Natural killer cell (primary cell): ENCODE results near the gene COQ8B. TPM values are rescaled to one million over a fixed set of nuclear protein-coding genes. Genes with fewer than 3 reads are reported as not detected.

Experiments
- ATAC-seq, 3 donors: fragments of 150-1000 bp in 2 of 3; fragments of 200-7000 bp in 1 of 3; cut with Tn5 transposase; 1 replicate in 1 of 3; 2 replicates in 2 of 3; pipeline ENCODE4 v1.10.0; 2021; ENCODE audit warnings: mild to moderate bottlenecking in 2 of 3, moderate library complexity in 2 of 3
- DNase-seq, 2 donors: peaks; one replicate each; pipeline versions ENCODE4 v3.0.0 to v3.0.0-alpha.2; 2013 to 2021; ENCODE audit warnings: mixed read lengths in 1 of 2
- H3K27ac ChIP-seq: one replicate; pipeline ENCODE4 v1.5.1; 2013; ENCODE audit warnings: mild to moderate bottlenecking, low read length
- H3K27me3 ChIP-seq: one replicate; pipeline ENCODE4 v1.6.1; 2013; ENCODE audit warnings: low read length; ENCODE audit not compliant: control insufficient read depth, insufficient read depth
- H3K36me3 ChIP-seq: one replicate; pipeline ENCODE4 v1.6.1; 2013; ENCODE audit warnings: low read length; ENCODE audit not compliant: control insufficient read depth, insufficient read depth
- H3K4me1 ChIP-seq: one replicate; pipeline ENCODE4 v1.6.1; 2013; ENCODE audit warnings: low read length; ENCODE audit not compliant: control insufficient read depth, insufficient read depth
- H3K4me3 ChIP-seq: one replicate; pipeline ENCODE4 v1.5.1; 2013; ENCODE audit warnings: low read length
- H3K9me3 ChIP-seq: one replicate; pipeline ENCODE4 v1.6.1; 2013; ENCODE audit warnings: low read length; ENCODE audit not compliant: control insufficient read depth, insufficient read depth
- H3K27ac Mint-ChIP-seq, 2 donors: one replicate each; pipeline ENCODE4 v1.8.0; 2022; ENCODE audit warnings: mild to moderate bottlenecking in 2 of 2, mixed read lengths in 2 of 2, moderate library complexity in 1 of 2
- H3K27me3 Mint-ChIP-seq, 2 donors: one replicate each; pipeline ENCODE4 v1.8.0; 2022; ENCODE audit warnings: low read depth in 2 of 2, mixed read lengths in 2 of 2
- H3K36me3 Mint-ChIP-seq: one replicate; pipeline ENCODE4 v1.8.0; 2022; ENCODE audit warnings: mixed read lengths
- H3K4me1 Mint-ChIP-seq, 2 donors: one replicate each; pipeline ENCODE4 v1.8.0; 2022; ENCODE audit warnings: mixed read lengths in 2 of 2
- H3K4me3 Mint-ChIP-seq: one replicate; pipeline ENCODE4 v1.8.0; 2022; ENCODE audit warnings: mild to moderate bottlenecking, moderate library complexity, mixed read lengths
- H3K9me3 Mint-ChIP-seq, 2 donors: one replicate each; pipeline ENCODE4 v1.8.0; 2022; ENCODE audit warnings: mixed read lengths in 2 of 2
- CTCF ChIP-seq: fragments of 200-600 bp; IDR thresholded peaks from one replicate; pipeline ENCODE4 v1.8.0; 2022; ENCODE audit warnings: antibody characterized with exemption
- WGBS: methylation state at CpG from one replicate; pipeline ENCODE4 v1.1.7; 2013; ENCODE audit warnings: missing lambda C conversion rate; ENCODE audit not compliant: insufficient coverage; 5-methylcytosine and 5-hydroxymethylcytosine counted together
- intact Hi-C: fragments of 100-400 bp; cut with micrococcal nuclease; formaldehyde crosslinking; loops from one replicate; pipeline ENCODE4 v1.14.2; 2022
- total RNA-seq, 4 donors: library from RNA; stranded (reverse); fragments of 120-200 nt in 1 of 4; gene quantifications; one replicate each; pipeline versions ENCODE4 v1.2.3 to v1.2.4, GENCODE V29; 2013 to 2022

Gene COQ8B
- total RNA-seq, 3 donors from 2014 or later (not counting 1 experiment from before 2014, with no cell fraction given): 31.8 to 46.7 (median 39.6) TPM

DNA sequence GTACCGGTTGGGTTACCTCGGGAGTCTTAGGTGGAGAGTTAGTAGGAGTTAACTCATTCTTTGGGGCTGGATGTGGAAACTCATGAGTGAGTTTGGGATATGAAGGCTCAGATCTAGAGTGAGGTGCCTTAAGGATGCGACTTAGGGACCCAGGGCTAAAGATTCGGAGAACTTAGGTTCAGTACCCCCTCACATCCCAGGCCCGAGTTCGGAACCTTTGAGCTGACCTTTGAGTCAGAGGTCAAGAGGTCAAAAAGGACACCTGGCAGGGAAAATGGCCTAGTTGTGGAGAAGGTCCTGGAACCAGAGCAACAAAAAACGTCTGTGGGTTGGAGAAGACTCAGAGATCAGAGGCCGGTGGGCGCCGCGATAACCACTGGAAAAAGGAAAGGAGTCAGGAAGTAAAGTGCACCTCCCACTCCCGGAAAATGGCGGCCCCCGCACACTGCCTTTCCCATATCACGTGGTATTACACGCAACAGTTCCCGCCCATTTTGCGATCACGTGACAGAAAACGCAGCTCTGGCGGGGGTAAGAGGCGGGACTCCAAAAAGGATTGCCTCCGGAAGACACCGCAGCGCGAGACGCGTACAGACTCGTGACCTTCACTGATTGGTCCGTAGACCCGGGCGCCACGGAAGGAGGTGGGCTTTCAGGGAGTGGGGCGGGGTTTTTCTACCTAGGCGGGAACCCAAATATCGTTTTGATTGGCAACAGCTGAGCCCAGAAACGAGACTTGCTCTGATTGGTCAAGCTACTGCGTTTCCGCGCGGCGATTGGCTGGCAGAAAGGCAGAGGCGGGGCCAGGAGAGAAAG, 33.6 kb upstream of the COQ8B start, which contains the start of gene ACTMAP:
TSS of gene ACTMAP (minus strand) at position 420 of the 816 bp plus-strand sequence. CDS start 674 bp downstream, outside the sequence.
- peak within 1 kb of the TSS; percentile 92 to 95 for H3K27ac Mint-ChIP-seq
- peaks cover 52% of the 10 kb centered on the region for H3K4me1 ChIP-seq
- no peak for TF ChIP-seq CTCF
- DNase-seq (peak; percentile 100), ATAC-seq (peak; percentile 87 to 96 (median 88))
- peak within 1 kb of the TSS; percentile 92 for H3K27ac ChIP-seq
- no peaks in the 10 kb centered on the region for H3K9me3 ChIP-seq
- H3K27me3 ChIP-seq: no peaks in the 10 kb centered on the region
- H3K36me3 Mint-ChIP-seq: no peaks in the 10 kb centered on the region
- intact Hi-C loops: loop anchor here (1.0 to 2.0 kb wide), 5 partner anchors 28 to 87 kb away; partner anchors contain the start of genes NUMBL and RAB4B
- peaks cover 2% of the 10 kb centered on the region for H3K36me3 ChIP-seq
- peak within 1 kb of the TSS; percentile 73 for H3K4me3 ChIP-seq
- WGBS: under 1% methylated on average over 43 of the region's 43 CpGs
- peaks cover 43 to 53% of the 10 kb centered on the region in 2 donors for H3K4me1 Mint-ChIP-seq
- peak within 1 kb of the TSS; percentile 99 for H3K4me3 Mint-ChIP-seq
- H3K27me3 Mint-ChIP-seq: no peaks in the 10 kb centered on the region
- no peaks in the 10 kb centered on the region for H3K9me3 Mint-ChIP-seq

DNA sequence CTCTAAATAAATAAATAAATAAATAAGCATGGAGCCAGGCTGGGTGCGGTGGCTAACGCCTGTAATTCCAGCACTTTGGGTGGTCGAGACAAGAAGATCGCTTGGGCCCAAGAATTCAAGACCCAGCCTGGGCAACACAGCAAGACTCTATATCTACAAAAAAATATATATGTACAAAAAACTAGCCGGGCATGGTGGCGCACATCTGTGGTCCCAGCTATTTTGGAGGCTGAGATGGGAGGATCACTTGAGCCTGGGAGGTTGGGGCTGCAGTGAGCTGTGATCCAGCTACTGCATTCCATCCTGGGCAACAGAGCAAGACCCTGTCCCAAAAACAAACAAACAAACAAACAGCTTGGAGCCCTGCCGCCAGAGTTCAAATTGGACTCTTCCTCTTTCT, 30.9 kb upstream of the COQ8B start:
- no peak for TF ChIP-seq CTCF
- Mint-ChIP-seq H3K27ac (peak overlapping the region in 1 of 2 donors; percentile 92), H3K4me1 (peaks cover 28 to 36% of the 10 kb centered on the region in 2 donors), H3K36me3 (no peaks in the 10 kb centered on the region), H3K4me3 (no peak overlapping the region), H3K27me3 (no peaks in the 10 kb centered on the region), H3K9me3 (no peaks in the 10 kb centered on the region)
- no peaks in the 10 kb centered on the region for H3K36me3 ChIP-seq
- no peaks in the 10 kb centered on the region for H3K9me3 ChIP-seq
- DNase-seq (no peak), ATAC-seq (no peak)
- WGBS: 96% methylated on average over 7 of the region's 7 CpGs
- H3K27ac ChIP-seq: no peak overlapping the region
- no peak overlapping the region for H3K4me3 ChIP-seq
- intact Hi-C loops: no loop called here
- no peaks in the 10 kb centered on the region for H3K27me3 ChIP-seq
- peaks cover 27% of the 10 kb centered on the region for H3K4me1 ChIP-seq

DNA sequence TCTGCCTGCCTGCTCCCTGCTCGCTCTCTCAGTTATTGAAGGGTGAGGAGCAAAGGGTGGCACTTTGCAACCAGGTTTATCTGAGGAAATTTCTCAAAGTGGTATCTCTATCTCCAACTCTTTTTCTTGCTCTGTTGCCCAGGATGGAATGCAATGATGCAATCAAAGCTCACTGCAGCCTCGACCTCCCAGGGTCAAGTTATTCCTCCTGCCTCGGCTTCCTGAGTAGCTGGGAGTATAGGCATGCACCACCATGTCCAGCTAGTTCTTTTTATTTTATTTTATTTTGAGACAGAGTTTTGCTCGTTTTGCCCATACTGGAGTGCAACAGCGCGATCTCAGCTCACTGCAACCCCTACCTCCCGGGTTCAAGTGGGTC, 28.7 kb upstream of the COQ8B start:
- intact Hi-C loops: no loop called here
- Mint-ChIP-seq H3K27me3 (no peaks in the 10 kb centered on the region), H3K4me1 (peaks cover 12 to 18% of the 10 kb centered on the region in 2 donors), H3K36me3 (no peaks in the 10 kb centered on the region), H3K4me3 (no peak overlapping the region), H3K27ac (no peak overlapping the region), H3K9me3 (no peaks in the 10 kb centered on the region)
- Histone ChIP-seq H3K4me1 (peaks cover 13% of the 10 kb centered on the region), H3K27me3 (no peaks in the 10 kb centered on the region), H3K36me3 (no peaks in the 10 kb centered on the region), H3K9me3 (no peaks in the 10 kb centered on the region), H3K4me3 (no peak overlapping the region), H3K27ac (no peak overlapping the region)
- ATAC-seq (no peak), DNase-seq (no peak)
- no peak for TF ChIP-seq CTCF
- 91% methylated on average over 6 of the region's 7 CpGs for WGBS
